Measurements from ENCODE around the gene TMEM209. TPM values are rescaled to one million over a fixed set of nuclear protein-coding genes. Genes with fewer than 3 reads are reported as not detected.

The TMEM209 gene
- total RNA-seq, 2 donors from 2014 or later = 7.3 to 8.8 TPM

- no peaks in the 10 kb centered on the region for H3K27me3 ChIP-seq
- no peak for TF ChIP-seq CTCF (IDR thresholded peaks at IDR 0.05)
- no peak overlapping the region for H3K27ac ChIP-seq
- no peaks in the 10 kb centered on the region for H3K9me3 ChIP-seq
- DNase-seq (ENCODE audit: low spot score) = no peak
- no peak overlapping the region for H3K4me3 ChIP-seq
- H3K36me3 ChIP-seq = no peaks in the 10 kb centered on the region
- no peaks in the 10 kb centered on the region for H3K4me1 ChIP-seq
Observed at GRCh38 chr7:130219871-130220270, 14.7 kb upstream of the TMEM209 start.

- no peaks in the 10 kb centered on the region for H3K9me3 ChIP-seq
- H3K27ac ChIP-seq = no peak overlapping the region
- no peaks in the 10 kb centered on the region for H3K27me3 ChIP-seq
- TF ChIP-seq CTCF (IDR thresholded peaks at IDR 0.05) = no peak
- no peak overlapping the region for H3K4me3 ChIP-seq
- no peaks in the 10 kb centered on the region for H3K36me3 ChIP-seq
- H3K4me1 ChIP-seq = no peaks in the 10 kb centered on the region
- no peak for DNase-seq (ENCODE audit: low spot score)
Observed at GRCh38 chr7:130218806-130219620, 13.8 kb upstream of the TMEM209 start.

- no peak for DNase-seq (ENCODE audit: low spot score)
- H3K27ac ChIP-seq = no peak overlapping the region
- no peaks in the 10 kb centered on the region for H3K27me3 ChIP-seq
- no peaks in the 10 kb centered on the region for H3K9me3 ChIP-seq
- no peaks in the 10 kb centered on the region for H3K36me3 ChIP-seq
- no peak overlapping the region for H3K4me3 ChIP-seq
- TF ChIP-seq CTCF (IDR thresholded peaks at IDR 0.05) = no peak
- H3K4me1 ChIP-seq = no peaks in the 10 kb centered on the region
Observed at GRCh38 chr7:130216750-130217149, 11.5 kb upstream of the TMEM209 start.

GRCh38 chr7:130216025-130216424, 10.8 kb upstream of the TMEM209 start:
- no peak for TF ChIP-seq CTCF (IDR thresholded peaks at IDR 0.05)
- H3K36me3 ChIP-seq = no peaks in the 10 kb centered on the region

GRCh38 chr7:130213828-130214227, 8.6 kb upstream of the TMEM209 start:
- H3K27me3 ChIP-seq = no peaks in the 10 kb centered on the region
- no peak overlapping the region for H3K27ac ChIP-seq
- no peaks in the 10 kb centered on the region for H3K36me3 ChIP-seq
- DNase-seq (ENCODE audit: low spot score) = no peak
- no peak overlapping the region for H3K4me3 ChIP-seq
- H3K4me1 ChIP-seq = no peaks in the 10 kb centered on the region
- no peaks in the 10 kb centered on the region for H3K9me3 ChIP-seq
- no peak for TF ChIP-seq CTCF (IDR thresholded peaks at IDR 0.05)

More at GRCh38 chr7:130216025-130216424, 10.8 kb upstream of the TMEM209 start:
- Histone ChIP-seq H3K9me3 (no peaks in the 10 kb centered on the region), H3K27ac (no peak overlapping the region), H3K27me3 (no peaks in the 10 kb centered on the region), H3K4me1 (no peaks in the 10 kb centered on the region), H3K4me3 (no peak overlapping the region)
- no peak for DNase-seq (ENCODE audit: low spot score)

All from right atrium auricular region (tissue), 2 donors.